Left ventricle myocardium inferior (tissue), 1 donor: ENCODE data around the gene CRYBA4. TPM values are rescaled to one million over a fixed set of nuclear protein-coding genes. Genes with fewer than 3 reads are reported as not detected.
A peak's percentile ranks its signal among the peaks of the same experiment; 100 is the strongest.

Experiments
- DNase-seq: peaks from one replicate; pipeline ENCODE4 v3.0.0-alpha.2; 2020
- H3K27ac ChIP-seq: fragments of 200-600 bp; replicated peaks from 2 replicates; pipeline ENCODE4 v1.8.0; 2021
- H3K27me3 ChIP-seq: fragments of 200-600 bp; 2 replicates; pipeline ENCODE4 v1.8.0; 2021; ENCODE audit warnings: low read depth
- H3K36me3 ChIP-seq: fragments of 200-600 bp; 2 replicates; pipeline ENCODE4 v1.8.0; 2021
- H3K4me1 ChIP-seq: fragments of 200-600 bp; 2 replicates; pipeline ENCODE4 v1.8.0; 2021
- H3K4me3 ChIP-seq: fragments of 200-600 bp; 2 replicates; pipeline ENCODE4 v1.8.0; 2021; ENCODE audit warnings: mild to moderate bottlenecking, moderate library complexity
- H3K9me3 ChIP-seq: fragments of 200-600 bp; replicated peaks from 2 replicates; pipeline ENCODE4 v1.8.0; 2021
- intact Hi-C: fragments of 100-400 bp; cut with micrococcal nuclease; formaldehyde crosslinking; loops from one replicate; pipeline ENCODE4 v1.11.0; 2022
- total RNA-seq: library from RNA; stranded (reverse); fragmentation: NEBNext Ultra II Directional; extraction: Animal tissue kit (Norgen Biotek cat#: 25700); gene quantifications from one replicate; pipeline ENCODE4 v1.2.1, GENCODE V29; 2021
- TF ChIP-seq, protein P1 (sequence below): fragments of 200-600 bp; IDR thresholded peaks from 2 replicates; pipeline ENCODE4 v1.8.0; 2021; ENCODE audit warnings: antibody characterized with exemption, mild to moderate bottlenecking, borderline replicate concordance
- donor health status: DM: no; HTN: yes; CAD: no; lungs with severe emphysema.

Gene CRYBA4
- total RNA-seq, 1 donor from 2014 or later: not detected

GRCh38 chr22:26642465-26643417 lies 21.0 kb downstream of the CRYBA4 start:
- H3K4me1 ChIP-seq: peaks cover 25% of the 10 kb centered on the region
- H3K27ac ChIP-seq: peak overlapping the region; percentile 79
- no peaks in the 10 kb centered on the region for H3K9me3 ChIP-seq
- H3K36me3 ChIP-seq: no peaks in the 10 kb centered on the region
- DNase-seq: peak; percentile 32
- intact Hi-C loops: no loop called here
- TF ChIP-seq, protein P1, sequence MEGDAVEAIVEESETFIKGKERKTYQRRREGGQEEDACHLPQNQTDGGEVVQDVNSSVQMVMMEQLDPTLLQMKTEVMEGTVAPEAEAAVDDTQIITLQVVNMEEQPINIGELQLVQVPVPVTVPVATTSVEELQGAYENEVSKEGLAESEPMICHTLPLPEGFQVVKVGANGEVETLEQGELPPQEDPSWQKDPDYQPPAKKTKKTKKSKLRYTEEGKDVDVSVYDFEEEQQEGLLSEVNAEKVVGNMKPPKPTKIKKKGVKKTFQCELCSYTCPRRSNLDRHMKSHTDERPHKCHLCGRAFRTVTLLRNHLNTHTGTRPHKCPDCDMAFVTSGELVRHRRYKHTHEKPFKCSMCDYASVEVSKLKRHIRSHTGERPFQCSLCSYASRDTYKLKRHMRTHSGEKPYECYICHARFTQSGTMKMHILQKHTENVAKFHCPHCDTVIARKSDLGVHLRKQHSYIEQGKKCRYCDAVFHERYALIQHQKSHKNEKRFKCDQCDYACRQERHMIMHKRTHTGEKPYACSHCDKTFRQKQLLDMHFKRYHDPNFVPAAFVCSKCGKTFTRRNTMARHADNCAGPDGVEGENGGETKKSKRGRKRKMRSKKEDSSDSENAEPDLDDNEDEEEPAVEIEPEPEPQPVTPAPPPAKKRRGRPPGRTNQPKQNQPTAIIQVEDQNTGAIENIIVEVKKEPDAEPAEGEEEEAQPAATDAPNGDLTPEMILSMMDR: peak; percentile 30
- H3K27me3 ChIP-seq: peaks cover 42% of the 10 kb centered on the region
- no peak overlapping the region for H3K4me3 ChIP-seq

DNA sequence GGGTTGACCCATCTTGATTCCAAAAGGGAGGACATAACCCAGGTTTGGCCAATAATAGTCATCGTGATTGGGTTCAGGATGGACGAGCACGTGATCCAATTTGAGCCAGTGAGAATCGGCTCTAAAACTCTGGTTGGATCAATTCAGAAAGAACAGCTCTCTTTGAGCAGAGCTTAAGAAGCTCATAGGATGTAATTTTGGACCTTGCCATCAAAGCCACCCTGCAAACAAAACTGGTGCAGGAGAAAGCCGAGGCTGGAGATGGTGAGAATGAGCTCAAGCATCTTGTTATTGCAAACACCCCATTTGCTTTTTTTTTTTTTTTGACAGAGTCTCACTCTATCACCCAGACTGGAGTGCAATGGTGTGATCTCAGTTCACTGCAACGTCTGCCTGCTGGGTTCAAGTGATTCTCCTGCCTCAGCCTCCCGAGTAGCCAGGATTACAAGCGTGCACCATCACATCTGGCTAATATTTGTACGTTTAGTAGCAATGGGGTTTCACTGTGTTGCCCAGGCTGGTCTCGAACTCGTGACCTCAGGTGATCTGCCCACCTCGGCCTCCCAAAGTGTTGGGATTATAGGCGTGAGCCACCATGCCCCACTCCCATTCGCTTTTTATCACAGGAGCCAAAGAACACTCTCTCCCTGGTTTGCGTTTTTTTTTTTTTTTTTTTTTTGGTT lies 21.8 kb downstream of the CRYBA4 start:
- Histone ChIP-seq H3K27ac (peak overlapping the region; percentile 79), H3K36me3 (no peaks in the 10 kb centered on the region), H3K9me3 (no peaks in the 10 kb centered on the region), H3K4me3 (no peak overlapping the region), H3K27me3 (peaks cover 45% of the 10 kb centered on the region), H3K4me1 (peaks cover 25% of the 10 kb centered on the region)
- no peak for DNase-seq
- TF ChIP-seq, protein P1: no peak
- intact Hi-C loops: no loop called here

- Histone ChIP-seq H3K27me3 (peaks cover 39% of the 10 kb centered on the region), H3K4me1 (peaks cover 25% of the 10 kb centered on the region), H3K36me3 (no peaks in the 10 kb centered on the region), H3K4me3 (no peak overlapping the region), H3K9me3 (no peaks in the 10 kb centered on the region), H3K27ac (no peak overlapping the region)
- DNase-seq: no peak
- intact Hi-C loops: no loop called here
- TF ChIP-seq, protein P1: no peak
Observed at GRCh38 chr22:26646158-26646557, 24.4 kb downstream of the CRYBA4 start.

DNA sequence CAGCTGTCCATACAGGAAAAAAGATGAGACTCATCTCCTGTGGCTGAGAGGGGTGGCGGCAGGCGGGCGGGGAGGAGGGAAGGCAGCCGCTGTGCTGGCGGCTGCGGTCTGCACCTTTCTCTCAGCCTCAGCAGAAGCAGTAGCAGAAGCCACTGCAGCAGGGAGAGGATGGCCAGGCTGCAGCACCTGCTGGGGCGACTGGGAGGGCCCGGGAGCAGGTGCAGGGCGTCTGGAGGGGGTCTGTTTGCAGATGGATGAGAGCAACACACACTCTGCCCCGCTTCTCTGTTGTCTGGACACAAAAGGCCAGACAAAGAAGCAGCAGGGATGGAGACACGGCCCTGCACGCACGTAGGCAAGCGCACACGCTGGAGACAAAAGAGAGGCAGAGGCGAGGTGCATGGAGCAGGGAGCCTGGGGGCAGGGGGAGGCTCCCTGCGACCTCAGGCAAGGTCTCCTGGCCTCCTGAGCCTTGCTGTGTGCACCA lies 26.3 kb downstream of the CRYBA4 start:
- Histone ChIP-seq H3K27me3 (peaks cover 58% of the 10 kb centered on the region), H3K36me3 (no peaks in the 10 kb centered on the region), H3K9me3 (no peaks in the 10 kb centered on the region), H3K4me1 (peaks cover 21% of the 10 kb centered on the region), H3K27ac (no peak overlapping the region), H3K4me3 (no peak overlapping the region)
- TF ChIP-seq, protein P1: no peak
- intact Hi-C loops: no loop called here
- no peak for DNase-seq

DNA sequence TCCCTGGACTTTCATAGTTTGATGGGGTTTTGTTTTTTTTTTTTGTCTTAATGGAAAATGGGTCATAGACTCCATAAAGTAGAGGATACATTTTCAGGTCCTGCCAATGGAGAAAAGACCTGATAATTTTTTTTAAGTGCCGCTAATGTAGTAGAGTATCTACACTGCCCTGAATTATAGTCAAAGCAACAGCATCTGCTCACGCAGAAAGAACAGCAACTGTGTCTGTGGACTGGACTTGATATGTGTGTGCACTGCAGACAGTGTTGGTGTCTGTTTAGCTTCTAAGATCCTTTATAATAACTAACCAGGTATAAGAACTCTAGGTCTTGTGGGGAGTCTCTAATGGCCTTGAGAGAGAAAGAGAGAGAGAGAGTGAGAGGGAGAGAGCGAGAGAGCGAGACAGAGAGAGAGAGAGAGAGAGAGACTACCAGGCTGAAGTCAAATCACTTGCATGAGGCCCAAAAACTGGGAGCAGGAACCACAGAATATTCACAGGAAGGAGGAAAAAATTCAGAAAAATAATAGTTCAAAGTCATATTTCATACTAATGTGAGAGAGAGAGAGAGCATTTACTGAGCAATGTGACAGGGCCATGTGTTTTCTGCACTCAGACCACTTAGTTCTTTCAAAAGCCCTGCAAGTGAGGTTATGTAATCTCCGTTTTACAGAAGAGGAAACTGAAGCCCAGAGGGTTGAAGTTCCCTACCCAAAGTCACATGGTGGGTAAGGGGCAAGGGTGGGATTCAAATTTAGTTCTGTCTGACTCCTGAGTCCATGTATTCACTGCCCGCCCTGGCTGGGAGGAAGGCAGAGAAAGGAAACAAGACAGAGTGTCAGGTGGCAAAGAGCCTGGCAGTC lies 27.0 kb downstream of the CRYBA4 start:
- Histone ChIP-seq H3K4me3 (no peak overlapping the region), H3K27ac (no peak overlapping the region), H3K27me3 (peaks cover 65% of the 10 kb centered on the region), H3K4me1 (peaks cover 16% of the 10 kb centered on the region), H3K9me3 (no peaks in the 10 kb centered on the region), H3K36me3 (no peaks in the 10 kb centered on the region)
- intact Hi-C loops: no loop called here
- TF ChIP-seq, protein P1: no peak
- DNase-seq: no peak
